ENCODE measurements around the gene BAIAP2L2.
"Not testable (repeated sequence)": the region's sequence is repeated elsewhere in the genome, so short reads cannot be mapped to it uniquely, and the experiment has no call there.

Gene BAIAP2L2, protein sequence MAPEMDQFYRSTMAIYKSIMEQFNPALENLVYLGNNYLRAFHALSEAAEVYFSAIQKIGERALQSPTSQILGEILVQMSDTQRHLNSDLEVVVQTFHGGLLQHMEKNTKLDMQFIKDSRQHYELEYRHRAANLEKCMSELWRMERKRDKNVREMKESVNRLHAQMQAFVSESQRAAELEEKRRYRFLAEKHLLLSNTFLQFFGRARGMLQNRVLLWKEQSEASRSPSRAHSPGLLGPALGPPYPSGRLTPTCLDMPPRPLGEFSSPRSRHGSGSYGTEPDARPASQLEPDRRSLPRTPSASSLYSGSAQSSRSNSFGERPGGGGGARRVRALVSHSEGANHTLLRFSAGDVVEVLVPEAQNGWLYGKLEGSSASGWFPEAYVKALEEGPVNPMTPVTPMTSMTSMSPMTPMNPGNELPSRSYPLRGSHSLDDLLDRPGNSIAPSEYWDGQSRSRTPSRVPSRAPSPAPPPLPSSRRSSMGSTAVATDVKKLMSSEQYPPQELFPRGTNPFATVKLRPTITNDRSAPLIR

DNA sequence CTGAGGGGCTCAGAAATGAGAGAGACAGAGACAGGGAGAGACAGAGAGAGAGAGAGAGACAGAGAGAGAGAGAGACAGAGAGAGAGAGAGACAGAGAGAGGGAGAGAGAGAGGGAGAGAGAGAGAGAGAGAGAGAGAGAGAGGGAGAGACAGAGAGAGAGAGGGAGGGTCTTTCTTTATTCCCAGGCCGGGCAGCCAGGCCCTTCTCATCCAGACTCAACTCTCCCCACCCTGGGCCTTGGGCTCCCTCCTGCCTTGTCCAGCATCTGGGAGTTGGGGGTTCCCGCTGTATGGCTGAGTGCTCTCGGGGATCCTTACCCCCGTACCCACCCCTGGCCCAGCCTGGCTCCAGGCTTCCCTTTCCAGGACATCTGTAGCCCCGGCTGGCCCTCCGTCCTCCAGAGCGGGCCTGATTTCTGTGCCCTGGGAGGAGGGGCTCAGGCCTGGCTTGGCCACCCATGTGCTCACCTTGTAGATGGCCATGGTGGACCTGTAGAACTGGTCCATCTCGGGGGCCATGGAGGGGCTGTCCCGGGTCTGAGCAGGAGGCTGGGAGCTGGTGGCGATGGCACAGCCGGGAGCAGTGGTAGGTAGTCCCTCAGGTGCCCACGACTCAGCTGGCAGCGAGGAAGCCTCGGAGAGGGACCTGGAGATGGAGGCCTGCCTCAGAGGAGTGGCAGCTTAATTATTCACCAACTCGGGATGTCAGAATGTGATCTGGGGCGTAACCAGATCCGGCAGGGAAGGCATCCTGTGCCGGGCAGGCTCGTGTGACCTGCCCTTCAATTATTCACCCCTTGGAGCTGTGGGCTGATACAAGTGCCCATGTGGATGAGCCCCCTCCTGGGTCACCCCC lies at the start of gene BAIAP2L2:
BAIAP2L2 (minus strand) TSS at position 677 of the 855 bp plus-strand sequence; CDS start at position 518, 159 bp downstream.
- DNase-seq (ENCODE audit: low read depth) = no peak

DNA sequence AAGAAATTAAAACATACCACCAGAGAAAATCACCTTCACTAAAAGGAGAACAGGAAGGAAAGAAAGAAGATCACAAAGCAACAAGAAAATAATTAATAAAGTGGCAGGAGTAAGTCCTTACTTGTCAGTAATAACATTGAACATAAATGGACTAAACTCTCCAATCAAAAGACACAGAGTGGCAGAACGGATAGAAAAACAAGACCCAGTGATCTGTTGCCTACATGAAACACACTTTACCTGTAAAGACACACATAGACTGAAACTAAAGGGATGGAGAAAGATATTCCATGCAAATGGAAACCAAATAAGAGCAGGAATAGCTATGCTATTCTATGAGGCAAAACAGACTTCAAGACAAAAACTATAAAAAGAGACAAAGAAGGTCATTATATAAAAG lies 45.2 kb upstream of the BAIAP2L2 start:
- DNase-seq (ENCODE audit: low read depth) = no peak

DNA sequence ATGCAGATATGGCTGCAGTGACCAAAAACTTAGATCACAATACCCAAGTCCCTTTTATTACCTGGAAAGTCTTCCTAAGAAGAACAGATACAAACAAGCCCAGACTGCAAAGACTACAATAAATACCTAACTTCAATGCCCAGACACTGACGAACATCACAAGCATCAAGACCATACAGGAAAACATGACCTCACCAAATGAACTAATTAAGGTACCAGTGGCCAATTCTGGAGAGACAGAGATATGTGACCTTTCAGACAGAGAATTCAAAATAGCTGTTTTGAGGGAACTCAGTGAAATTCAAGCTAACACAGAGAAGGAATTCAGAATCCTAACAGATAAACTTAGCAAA lies 44.1 kb upstream of the BAIAP2L2 start:
- not testable (repeated sequence) for DNase-seq (ENCODE audit: low read depth)

DNA sequence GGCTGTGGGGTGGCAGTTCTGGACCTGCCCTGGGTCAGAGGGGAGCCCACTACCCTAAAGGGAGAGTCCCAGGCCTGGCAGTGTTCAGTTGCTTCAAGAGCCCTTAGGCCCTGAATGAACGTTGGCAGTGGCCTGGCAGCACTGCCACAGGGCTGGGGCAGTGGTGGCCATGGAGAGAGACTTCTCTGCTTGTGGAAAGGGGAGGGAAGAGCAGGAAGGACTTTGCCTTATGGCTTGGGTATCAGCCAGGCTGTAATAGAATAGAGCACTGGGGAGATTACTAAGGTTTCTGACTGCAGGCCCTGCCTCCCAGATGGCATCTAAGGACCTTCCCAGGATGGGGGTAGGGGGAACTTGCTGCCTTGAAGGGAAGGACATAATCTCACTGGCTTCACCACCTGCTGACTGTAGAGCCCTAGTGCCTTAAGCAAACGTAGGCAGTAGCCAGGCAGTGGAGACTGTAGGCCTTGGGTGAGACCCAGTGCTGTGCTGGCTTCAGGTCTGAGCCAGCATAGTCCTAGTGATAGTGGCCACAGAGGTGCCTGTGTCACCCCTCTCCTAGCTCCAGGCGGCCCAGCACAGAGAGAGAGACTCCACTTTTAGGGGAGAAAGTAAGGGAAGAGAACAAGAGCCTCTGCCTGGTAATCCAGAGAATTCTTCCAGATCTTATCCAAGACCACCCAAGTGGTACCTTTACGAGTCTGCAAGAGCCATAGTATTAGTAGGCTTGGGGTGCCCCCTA lies 43.5 kb upstream of the BAIAP2L2 start:
- DNase-seq (ENCODE audit: low read depth) = no peak

DNA sequence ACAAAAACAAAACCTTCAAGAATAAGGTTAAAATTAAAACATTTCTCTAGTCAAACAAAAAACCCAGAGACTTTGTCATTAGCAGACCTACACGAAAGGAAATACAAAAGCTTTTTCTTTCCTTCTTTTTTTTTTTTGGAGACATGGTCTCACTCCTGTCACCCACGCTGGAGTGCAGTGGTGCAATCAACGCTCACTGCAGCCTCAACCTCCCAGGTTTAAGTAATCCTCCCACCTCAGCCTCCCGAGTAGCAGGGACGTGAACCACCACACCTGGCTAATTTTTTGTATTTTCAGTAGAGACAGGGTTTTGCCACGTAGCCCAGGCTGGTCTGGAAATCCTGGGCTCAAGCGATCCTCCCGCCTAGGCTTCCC lies 40.6 kb upstream of the BAIAP2L2 start:
- DNase-seq (ENCODE audit: low read depth) = no peak

DNA sequence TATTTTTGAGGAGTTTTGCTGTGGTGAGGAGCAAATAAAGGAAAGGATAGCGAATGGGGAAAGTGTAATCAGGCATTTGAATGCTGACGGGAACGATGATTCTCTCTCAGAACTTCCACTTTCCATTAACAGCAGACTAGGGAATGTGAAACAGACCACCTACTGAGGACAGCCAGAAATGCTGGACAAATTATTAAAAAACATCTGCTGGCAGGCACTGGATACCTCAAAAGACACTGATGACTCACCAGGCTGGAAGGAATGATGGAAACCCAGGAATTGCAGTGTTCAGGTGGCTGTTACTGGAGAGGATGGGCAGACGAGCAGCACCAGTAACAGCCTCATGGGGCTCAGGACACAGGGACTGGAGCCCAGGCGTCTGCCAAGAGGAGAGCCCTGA lies 37.8 kb upstream of the BAIAP2L2 start:
- no peak for DNase-seq (ENCODE audit: low read depth)

DNA sequence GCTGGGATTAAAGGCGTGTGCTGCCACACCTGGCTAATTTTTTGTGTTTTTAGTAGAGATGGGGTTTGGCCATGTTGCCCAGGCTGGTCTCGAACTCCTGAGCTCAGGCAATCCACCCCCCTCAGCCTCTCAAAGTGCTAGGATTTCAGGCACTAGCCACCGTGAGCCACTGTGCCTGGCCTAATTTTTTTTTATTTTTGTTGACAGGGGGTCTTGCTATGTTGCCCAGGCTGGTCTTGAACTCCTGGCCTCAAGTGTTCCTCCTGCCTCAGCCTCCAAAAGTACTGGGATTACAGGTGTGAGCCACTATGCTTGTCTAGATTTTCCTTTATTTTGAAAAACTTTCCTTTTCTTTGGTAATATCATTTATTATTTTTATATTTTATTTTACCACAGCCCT lies 35.7 kb upstream of the BAIAP2L2 start:
- DNase-seq (ENCODE audit: low read depth) = not testable (repeated sequence)

DNA sequence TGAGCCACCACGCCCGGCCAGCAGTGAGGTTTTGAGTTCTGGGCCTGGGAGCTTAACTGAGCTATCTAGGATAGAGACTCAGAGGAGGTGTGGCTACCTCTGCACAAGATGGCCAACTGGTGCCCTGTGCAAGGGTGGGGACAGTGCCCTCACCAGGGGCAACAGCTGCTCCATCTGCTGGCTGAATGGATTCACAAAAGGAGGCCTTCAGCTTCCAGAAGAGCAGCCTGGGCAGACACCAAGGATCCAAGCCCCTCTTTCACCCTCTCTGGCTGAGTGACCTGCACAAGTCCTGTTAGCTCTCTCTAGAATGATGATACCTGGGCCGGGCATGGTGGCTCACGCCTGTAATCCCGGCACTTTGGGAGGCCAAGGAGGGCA lies 33.5 kb upstream of the BAIAP2L2 start:
- DNase-seq (ENCODE audit: low read depth) = no peak

DNA sequence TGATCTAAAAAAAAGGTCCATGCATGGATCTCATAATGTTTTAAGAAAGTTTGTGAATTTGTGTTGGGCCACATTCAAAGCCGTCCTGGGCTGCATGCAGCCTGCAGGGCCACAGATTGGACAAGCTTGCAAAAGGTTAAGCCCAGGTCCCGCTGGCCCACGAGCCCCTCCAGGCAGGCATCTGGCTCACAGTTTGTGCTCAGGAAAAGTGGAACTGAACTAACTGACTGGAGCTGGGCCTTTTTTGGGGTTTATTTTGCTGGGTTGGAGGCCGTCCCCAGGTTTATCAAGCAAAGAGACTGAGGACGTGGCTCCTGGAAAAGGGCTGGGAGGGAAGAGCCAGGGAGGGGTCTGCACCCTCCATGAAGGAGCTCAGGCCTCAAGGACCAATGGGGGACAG lies 32.1 kb upstream of the BAIAP2L2 start:
- no peak for DNase-seq (ENCODE audit: low read depth)

DNA sequence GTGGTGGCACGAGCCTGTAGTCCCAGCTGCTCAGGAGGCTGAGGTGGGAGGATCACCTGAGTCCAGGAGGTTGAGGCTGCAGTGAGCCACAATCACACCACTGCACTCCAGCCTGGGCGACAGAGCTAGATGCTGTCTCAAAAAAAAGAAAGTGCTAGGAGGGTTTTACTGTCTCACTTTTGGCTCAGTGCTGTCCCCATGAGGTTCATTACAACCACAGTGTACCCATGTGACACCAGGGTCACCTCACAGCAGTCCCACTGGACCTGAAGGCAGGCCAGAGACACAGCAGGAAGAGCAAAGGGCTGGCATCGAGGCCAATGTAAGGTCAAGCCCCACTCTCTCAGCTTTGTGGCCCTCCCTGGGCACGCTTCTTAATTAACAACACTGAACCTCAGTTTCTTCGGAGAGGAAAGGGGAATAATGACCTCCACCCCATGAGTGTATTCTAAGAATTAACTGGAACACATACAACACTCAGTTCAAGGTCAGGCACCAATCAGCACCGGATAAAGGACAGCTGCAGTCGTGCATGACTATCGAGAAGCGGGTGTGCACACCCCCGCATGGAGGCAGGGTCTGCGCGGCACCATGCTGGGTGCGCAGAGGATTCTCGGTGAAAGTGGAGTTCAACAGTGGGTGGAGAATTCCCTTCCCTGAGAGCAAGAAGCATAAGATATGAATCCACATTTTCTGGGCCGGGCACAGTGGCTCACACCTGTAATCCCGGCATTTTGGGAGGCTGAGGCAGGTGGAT lies 30.9 kb upstream of the BAIAP2L2 start:
- DNase-seq (ENCODE audit: low read depth) = no peak

DNA sequence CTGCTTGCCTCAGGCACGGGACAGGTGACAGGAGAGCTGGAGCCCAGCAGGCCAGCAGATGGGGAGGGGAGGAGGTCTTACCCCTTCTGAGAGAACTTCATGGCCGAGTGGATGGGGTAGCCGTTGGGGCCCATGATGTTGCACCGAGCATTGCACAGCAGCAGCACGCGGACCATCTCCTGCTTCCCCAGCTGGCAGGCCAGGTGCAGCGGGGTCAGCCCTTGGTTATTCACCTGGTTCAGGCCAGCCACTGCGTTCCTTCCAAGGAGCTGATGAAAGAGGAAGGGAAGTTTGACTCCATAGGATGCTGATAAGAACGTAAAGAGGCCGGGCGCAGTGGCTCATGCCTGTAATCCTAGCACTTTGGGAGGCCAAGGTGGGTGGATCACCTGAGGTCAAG lies 29.4 kb upstream of the BAIAP2L2 start:
- DNase-seq (ENCODE audit: low read depth) = no peak

DNA sequence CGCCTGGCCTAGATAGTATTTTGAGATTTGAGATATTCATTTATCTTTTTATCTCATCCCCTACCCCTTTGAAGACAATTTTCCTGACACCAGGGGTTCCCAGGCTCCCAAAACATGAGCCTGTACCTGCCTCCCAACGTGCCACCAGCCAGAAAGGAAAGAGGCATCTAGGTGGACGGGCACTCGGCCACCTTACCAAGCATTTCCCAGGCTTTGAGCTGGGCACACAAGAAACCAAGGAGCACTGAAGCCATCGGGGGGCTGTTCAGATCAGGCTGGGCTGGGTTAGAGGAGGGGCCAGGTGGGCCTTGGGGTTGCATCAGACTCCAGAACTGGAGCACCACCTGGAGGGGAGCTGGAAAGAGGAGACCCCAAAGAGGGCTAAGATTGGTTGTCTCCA lies 28.5 kb upstream of the BAIAP2L2 start:
- no peak for DNase-seq (ENCODE audit: low read depth)

DNA sequence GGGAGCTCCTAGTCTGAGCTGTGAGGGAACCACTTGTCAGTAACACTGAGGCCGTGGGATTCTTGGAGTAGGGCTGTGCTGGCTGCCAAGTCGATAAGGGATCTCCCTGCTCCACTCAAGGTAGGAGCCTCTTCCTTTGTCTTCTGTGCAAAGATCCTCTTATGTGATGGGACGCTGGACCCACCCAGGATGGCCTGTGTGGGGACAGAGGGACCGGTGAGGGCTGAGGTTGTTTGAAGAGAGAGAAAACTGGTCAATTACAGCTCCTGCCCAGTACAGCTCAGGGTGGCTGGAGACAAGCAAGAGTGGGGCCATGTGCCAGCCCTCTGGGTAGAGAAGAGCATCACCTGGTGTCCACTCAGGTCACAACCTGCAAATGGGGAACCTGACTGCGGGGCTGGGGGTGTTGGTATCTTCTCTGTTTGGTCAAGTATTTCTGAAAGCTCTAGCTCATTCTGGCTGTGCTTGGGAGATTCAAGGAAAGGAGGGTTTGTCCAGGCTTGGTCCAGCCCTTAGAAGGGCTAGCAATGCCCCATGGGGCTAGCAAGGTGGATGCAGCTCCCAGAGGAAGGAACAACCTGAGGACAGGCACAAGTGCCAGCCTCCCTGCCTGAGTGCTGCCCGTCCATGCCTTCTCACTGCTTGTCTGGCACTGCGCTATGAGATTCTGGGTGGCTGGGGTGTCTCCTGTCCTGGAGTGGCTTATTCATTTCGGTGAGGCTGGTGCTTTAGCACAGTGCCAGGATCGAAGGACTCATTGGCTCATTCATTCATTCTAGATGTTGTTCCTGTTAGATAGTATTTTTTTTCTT lies 27.6 kb upstream of the BAIAP2L2 start:
- no peak for DNase-seq (ENCODE audit: low read depth)

DNA sequence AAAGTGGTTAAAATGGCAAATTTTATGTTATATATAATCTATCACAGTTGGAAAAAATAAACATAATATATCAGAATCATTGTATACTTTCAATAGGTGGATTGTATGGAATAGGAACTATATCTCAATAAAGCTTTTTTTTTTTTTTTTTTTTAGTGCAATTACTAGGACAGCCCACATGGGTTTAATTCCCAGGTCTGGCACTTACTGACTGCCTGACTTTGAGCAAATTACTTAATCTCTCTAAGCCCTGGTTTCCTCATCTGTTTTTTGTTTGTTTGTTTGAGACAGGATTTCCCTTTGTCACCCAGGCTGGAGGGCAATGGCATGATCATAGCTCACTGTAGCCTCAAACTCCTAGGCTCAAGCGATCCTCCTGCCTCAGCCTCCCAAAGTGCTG lies 26.1 kb upstream of the BAIAP2L2 start:
- DNase-seq (ENCODE audit: low read depth) = no peak

DNA sequence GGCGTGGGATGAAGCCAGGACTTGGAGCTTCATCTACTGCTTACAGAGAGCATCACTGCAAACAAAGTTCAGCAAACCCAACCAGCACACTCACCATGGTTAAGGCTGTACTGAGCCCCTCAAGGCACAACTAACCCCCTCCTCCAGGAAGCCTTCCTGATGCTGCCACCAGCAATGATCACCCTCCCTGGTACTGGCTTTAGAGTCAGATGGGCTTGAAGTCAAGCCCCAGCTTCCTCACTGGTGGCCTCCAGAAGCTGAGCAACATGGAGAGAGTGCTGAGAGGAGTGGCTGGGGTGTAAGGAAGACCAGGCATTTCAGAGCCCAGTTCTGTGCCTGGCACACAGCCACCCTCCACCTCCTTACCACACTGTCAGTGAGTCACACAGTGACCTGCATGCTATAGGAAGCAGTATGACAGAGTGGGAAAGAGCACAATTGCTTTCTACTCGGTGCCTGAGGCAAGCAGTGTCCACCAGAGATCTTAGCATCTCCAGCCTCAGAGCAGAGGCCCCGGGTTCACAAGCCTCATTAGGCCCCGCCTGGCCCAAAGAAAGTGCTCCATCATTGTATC lies 24.7 kb upstream of the BAIAP2L2 start:
- no peak for DNase-seq (ENCODE audit: low read depth)

DNA sequence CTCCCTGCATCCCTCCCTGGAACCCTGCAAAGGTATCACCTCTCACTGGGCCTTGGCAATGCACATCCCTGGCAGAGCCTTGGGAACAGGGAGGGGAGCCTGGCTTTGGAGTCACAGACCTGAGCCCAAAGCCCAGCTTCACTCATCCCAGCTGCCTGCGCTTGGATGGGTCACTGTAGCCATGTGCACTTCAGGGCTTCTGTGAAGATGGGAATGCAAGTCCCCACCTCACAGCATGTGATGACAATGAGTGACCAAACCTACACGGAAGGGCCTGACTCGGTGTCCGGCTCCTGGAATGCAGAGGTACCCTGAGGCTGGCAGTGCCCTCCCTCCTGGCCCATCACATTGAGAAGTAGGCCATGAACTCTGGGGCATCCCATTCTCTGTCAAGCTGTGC lies 22.8 kb upstream of the BAIAP2L2 start:
- no peak for DNase-seq (ENCODE audit: low read depth)

DNA sequence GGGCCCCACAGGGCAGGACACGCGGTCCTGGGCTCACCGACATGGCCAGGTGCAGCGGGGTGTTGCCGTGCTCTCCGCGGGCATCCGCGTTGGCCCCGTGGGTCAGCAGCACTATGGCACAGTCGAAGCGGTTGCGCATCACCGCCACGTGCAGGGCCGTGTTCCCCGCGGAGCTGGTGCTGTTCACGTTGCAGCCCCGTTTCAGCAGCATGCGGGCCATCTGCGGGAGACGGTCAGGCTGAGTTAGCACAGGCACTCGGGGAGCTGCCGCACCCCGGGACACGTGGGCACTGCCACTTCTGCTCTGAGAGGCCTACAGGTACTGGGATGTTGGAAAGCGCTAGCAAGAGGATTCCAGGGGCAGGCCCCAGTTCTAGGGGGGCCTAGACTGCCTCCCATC lies 22.3 kb upstream of the BAIAP2L2 start:
- no peak for DNase-seq (ENCODE audit: low read depth)

DNA sequence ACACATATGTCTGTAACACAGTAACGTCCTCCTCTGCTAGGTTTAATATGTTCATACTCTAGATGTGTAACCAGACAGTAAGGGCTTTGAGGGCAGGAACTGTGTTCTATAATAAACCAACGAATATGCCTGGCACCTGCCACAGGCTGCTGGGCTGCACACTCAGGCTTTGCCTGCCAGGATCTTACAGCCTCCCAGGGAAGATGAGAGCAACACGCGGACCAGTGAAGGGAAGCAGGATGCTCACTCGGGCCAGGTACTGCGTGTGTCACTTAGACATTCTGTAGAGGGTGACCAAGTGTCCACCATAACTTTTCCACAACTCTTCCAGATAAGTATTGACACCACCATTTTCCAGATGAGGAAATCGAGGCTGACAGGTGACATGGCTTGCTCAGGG lies 21.7 kb upstream of the BAIAP2L2 start:
- DNase-seq (ENCODE audit: low read depth) = no peak

DNA sequence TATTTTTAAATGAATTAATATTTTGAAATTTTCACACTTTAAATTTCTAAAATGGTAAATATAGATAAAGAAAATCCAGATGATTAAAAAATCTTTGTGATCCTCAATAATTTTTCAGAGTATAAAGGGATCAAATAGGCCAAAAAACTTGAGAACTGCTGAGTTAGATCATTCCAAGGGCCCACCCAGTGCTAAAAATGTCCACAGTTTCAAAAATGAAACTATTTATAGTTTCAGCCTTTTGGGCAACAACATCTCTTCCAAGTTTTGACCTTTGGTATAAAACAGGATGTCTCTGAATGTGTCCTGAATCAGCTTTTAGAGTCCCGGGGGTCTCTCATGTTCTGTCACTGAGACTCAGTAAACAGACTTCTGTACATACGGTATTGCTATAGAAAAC lies 20.9 kb upstream of the BAIAP2L2 start:
- no peak for DNase-seq (ENCODE audit: low read depth)

DNA sequence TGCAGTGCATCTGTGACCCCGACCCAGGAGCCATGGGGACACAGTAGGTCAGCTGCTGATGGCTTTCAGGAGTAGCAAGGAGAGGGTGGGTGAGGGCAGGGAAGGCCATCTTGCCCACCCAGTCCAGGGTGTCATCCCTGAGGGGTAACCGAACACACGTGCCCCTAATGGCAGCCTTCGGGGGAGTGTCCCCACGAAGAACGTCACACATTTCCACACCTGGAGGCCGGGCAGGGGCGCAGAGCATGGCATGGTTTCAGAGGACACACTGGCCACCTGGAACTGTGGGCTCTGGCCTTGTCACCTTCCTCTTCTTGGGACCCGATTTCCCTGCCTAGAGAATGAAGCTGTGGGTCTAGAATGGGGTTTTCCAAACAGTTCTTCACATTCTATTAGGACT lies 19.4 kb upstream of the BAIAP2L2 start:
- DNase-seq (ENCODE audit: low read depth) = no peak

DNA sequence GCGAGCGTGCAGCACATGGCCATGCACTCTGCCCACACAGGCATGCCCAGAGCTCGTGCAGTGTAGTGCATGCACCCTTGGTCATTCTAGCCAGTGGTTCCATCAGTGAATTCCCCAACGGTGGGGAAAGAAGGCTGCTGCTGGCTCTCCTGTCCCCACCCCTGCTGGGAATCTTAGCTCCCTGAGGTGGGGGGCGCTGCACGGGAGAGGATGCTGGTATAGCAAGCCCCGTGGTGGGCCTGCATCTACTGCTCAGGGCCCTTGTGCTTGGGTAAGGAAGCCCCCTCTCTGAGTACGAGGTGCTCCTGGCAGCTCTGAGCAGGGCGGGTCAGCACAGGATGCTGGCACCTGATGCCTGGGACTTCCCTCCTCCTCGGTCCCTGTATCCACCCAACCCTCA lies 18.5 kb upstream of the BAIAP2L2 start:
- DNase-seq (ENCODE audit: low read depth) = no peak
